ENCODE results near the gene ARID5A.

Gene ARID5A

GRCh38 chr2:96528006-96528699, 8.4 kb upstream of the ARID5A start:
- no peak for TF ChIP-seq CTCF (conservative IDR thresholded peaks at IDR 0.05; ENCODE audit: low read depth, low read length)
- Histone ChIP-seq H3K79me2 (ENCODE audit: insufficient read depth, low read depth) (no peaks in the 10 kb centered on the region), H3K27ac (peak overlapping the region; percentile 96), H3K27me3 (ENCODE audit: insufficient read depth, low read depth) (no peaks in the 10 kb centered on the region), H3K9ac (peak overlapping the region; percentile 29; the same call in 1 of the 2 replicates), H3K4me1 (ENCODE audit: low read depth, poor library complexity, severe bottlenecking) (peaks cover 90% of the 10 kb centered on the region), H3K36me3 (ENCODE audit: insufficient read depth) (no peaks in the 10 kb centered on the region), H3K4me3 (IDR thresholded peaks at IDR 0.05; ENCODE audit: insufficient read depth, low read depth, low read length) (no peak overlapping the region), H3K4me2 (peak overlapping the region; percentile 49), H2AFZ (ENCODE audit: low read depth) (no peak overlapping the region), H4K20me1 (ENCODE audit: insufficient read depth) (no peaks in the 10 kb centered on the region)

- Histone ChIP-seq H4K20me1 (ENCODE audit: insufficient read depth) (no peaks in the 10 kb centered on the region), H2AFZ (ENCODE audit: low read depth) (no peak overlapping the region), H3K36me3 (ENCODE audit: insufficient read depth) (no peaks in the 10 kb centered on the region), H3K27ac (peak overlapping the region; percentile 96; the same call in 1 of the 2 replicates), H3K4me1 (ENCODE audit: low read depth, poor library complexity, severe bottlenecking) (peaks cover 92% of the 10 kb centered on the region), H3K4me3 (IDR thresholded peaks at IDR 0.05; ENCODE audit: insufficient read depth, low read depth, low read length) (no peak overlapping the region), H3K9ac (no peak overlapping the region), H3K27me3 (ENCODE audit: insufficient read depth, low read depth) (no peaks in the 10 kb centered on the region), H3K79me2 (ENCODE audit: insufficient read depth, low read depth) (no peaks in the 10 kb centered on the region), H3K4me2 (peak overlapping the region; percentile 49; the same call in 1 of the 2 replicates)
- no peak for TF ChIP-seq CTCF (conservative IDR thresholded peaks at IDR 0.05; ENCODE audit: low read depth, low read length)
These were observed 7.7 kb upstream of the ARID5A start for GRCh38 chr2:96528700-96529375.

- no peak for TF ChIP-seq CTCF (conservative IDR thresholded peaks at IDR 0.05; ENCODE audit: low read depth, low read length)
- peak overlapping the region; percentile 7; the same call in 1 of the 2 replicates for H3K27ac ChIP-seq
- H3K9ac ChIP-seq: no peak overlapping the region
- H3K79me2 ChIP-seq (ENCODE audit: insufficient read depth, low read depth): no peaks in the 10 kb centered on the region
- no peaks in the 10 kb centered on the region for H3K36me3 ChIP-seq (ENCODE audit: insufficient read depth)
- H3K4me2 ChIP-seq: peak overlapping the region; percentile 26; the same call in 1 of the 2 replicates
- H3K27me3 ChIP-seq (ENCODE audit: insufficient read depth, low read depth): no peaks in the 10 kb centered on the region
- no peak overlapping the region for H3K4me3 ChIP-seq (IDR thresholded peaks at IDR 0.05; ENCODE audit: insufficient read depth, low read depth, low read length)
- no peak overlapping the region for H2AFZ ChIP-seq (ENCODE audit: low read depth)
- H4K20me1 ChIP-seq (ENCODE audit: insufficient read depth): no peaks in the 10 kb centered on the region
- peaks cover 92% of the 10 kb centered on the region for H3K4me1 ChIP-seq (ENCODE audit: low read depth, poor library complexity, severe bottlenecking)
These were observed 7.0 kb upstream of the ARID5A start for GRCh38 chr2:96529376-96530143.

GRCh38 chr2:96530144-96530430, 6.5 kb upstream of the ARID5A start:
- peaks cover 92% of the 10 kb centered on the region for H3K4me1 ChIP-seq (ENCODE audit: low read depth, poor library complexity, severe bottlenecking)
- no peaks in the 10 kb centered on the region for H3K36me3 ChIP-seq (ENCODE audit: insufficient read depth)
- H3K4me3 ChIP-seq (IDR thresholded peaks at IDR 0.05; ENCODE audit: insufficient read depth, low read depth, low read length): no peak overlapping the region
- no peak for TF ChIP-seq CTCF (conservative IDR thresholded peaks at IDR 0.05; ENCODE audit: low read depth, low read length)
- no peaks in the 10 kb centered on the region for H3K79me2 ChIP-seq (ENCODE audit: insufficient read depth, low read depth)
- H4K20me1 ChIP-seq (ENCODE audit: insufficient read depth): no peaks in the 10 kb centered on the region
- peak overlapping the region; percentile 26; the same call in 1 of the 2 replicates for H3K4me2 ChIP-seq
- no peak overlapping the region; the same call in 1 of the 2 replicates for H3K27ac ChIP-seq
- H3K9ac ChIP-seq: no peak overlapping the region
- H2AFZ ChIP-seq (ENCODE audit: low read depth): no peak overlapping the region
- H3K27me3 ChIP-seq (ENCODE audit: insufficient read depth, low read depth): no peaks in the 10 kb centered on the region

Data from KMS-11 (cell line).